GM18909 (cell line): ENCODE data around the gene MCM3AP.

ENCODE experiments used
- ATAC-seq: cut with Tn5 transposase; IDR thresholded peaks from one replicate; pipeline ENCODE4 v1.9.1; 2021; ENCODE audit warnings: mild to moderate bottlenecking; ENCODE audit not compliant: unreplicated experiment, poor library complexity

Gene MCM3AP

DNA sequence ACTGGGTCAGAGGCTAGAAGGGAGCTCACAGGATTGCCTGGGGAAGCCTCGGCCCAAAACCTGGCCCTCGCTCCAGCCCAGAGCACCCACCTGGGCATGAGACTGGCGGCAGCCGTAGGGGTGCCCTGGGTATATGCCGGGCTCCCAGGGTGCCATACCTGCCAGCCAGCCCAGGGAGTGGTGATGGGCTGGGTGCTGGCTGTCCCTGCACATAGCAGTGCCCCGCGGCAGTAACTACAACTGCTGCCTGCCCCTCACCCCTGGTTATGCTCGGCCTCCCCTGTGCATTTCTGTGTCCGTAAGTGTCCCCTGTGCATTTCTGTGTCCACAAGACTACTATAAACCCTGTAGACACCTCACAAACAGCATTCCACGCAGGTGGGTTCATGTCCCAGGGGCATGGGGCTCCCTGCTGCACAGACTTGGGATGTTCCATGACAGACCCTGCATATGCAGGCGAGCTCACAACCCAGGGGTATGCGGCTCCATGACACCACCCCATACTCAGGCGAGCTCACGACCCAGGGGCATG lies 95.4 kb downstream of the MCM3AP start:
- ATAC-seq = no peak

- ATAC-seq = no peak
These were observed 96.0 kb downstream of the MCM3AP start for GRCh38 chr21:46189213-46189958.

DNA sequence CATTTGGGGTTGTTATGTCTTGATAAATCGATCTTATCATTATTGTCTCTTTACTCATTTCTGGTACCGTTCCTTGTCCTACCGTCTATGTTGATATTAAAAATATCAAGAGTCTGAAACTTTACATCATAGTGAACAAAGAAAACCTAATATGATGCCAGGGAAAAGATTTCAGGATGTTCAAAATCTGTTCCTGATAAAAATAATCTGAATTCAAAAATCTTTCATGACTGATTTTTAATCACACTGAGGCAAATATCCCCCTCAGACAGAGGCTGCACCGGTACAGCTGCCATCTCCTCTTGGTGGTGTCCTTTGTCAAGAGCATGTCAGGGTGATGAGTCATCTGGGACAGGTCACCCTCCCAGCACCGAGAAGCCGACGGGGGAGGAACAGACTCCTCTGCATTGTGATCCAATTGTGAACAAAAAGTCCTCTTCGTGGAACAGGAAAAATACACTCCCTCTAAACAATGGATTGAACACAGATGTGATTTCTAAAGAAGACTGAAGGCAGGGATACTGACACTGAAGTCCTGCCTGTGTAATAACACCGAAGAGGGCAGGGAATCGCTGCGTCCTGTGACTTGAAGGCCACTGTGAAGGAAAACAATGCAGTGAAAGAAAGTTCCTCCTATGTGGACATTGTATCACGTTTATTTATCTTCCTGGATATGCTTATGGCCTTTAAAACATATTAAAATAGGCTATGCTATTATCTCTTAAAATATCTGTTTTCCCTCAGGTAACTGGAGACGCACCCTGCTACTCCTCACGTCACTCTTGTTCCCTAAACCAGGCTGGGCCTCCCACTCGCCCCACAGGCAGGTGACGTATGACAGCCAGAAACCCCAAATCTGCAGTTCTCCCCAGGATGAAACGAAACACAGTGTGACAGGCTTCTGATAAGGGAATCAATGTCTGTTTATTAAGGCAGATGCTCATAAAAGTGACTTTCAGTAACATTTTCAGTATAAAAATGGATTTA lies 96.9 kb downstream of the MCM3AP start:
- no peak for ATAC-seq

- ATAC-seq = no peak
These were observed 97.6 kb downstream of the MCM3AP start for GRCh38 chr21:46187814-46188213.

- no peak for ATAC-seq
These were observed 98.2 kb downstream of the MCM3AP start for GRCh38 chr21:46187261-46187660.

DNA sequence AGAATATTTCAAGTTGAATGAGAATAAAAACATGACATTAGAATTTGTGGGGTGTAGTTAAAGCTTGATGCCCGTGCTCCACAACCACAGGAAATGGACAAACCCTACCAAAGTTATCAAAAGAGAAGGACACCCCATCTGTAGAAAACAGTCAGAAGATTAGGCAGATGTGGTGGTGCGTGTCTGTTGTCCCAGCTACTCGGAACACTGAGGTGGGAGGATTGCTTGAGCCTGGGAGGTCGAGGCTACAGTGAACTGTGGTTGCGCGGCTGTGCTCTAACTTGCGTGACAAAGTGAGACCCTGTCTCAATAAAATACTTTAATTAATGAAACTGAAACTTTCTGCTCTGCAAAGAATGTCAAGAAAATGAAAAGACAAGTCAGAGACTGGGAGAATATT lies 99.7 kb downstream of the MCM3AP start:
- no peak for ATAC-seq
